Measurements from ENCODE around the gene PMVK.

The PMVK gene

GRCh38 chr1:154906621-154907081, 29.9 kb downstream of the PMVK start:
- H3K36me3 ChIP-seq (ENCODE audit: control insufficient read depth, insufficient read depth, low read length, severe bottlenecking) = no peaks in the 10 kb centered on the region
- DNase-seq (ENCODE audit: low read depth) = no peak
- H3K4me1 ChIP-seq (ENCODE audit: control insufficient read depth, insufficient read depth, low read length) = no peaks in the 10 kb centered on the region

GRCh38 chr1:154902938-154903566, 33.5 kb downstream of the PMVK start:
- H3K4me3 ChIP-seq (ENCODE audit: low read length) = no peak overlapping the region
- H3K4me1 ChIP-seq (ENCODE audit: control insufficient read depth, insufficient read depth, low read length) = no peaks in the 10 kb centered on the region
- H3K9me3 ChIP-seq (ENCODE audit: control insufficient read depth, low read length) = peaks cover 5% of the 10 kb centered on the region
- DNase-seq (ENCODE audit: low read depth) = peak; percentile 53
- no peaks in the 10 kb centered on the region for H3K36me3 ChIP-seq (ENCODE audit: control insufficient read depth, insufficient read depth, low read length, severe bottlenecking)
- H3K9ac ChIP-seq (ENCODE audit: low read length) = no peak overlapping the region
- H3K27me3 ChIP-seq (replicated peaks; ENCODE audit: control insufficient read depth, insufficient read depth, low read length) = no peaks in the 10 kb centered on the region

More at GRCh38 chr1:154906621-154907081, 29.9 kb downstream of the PMVK start:
- H3K27me3 ChIP-seq (replicated peaks; ENCODE audit: control insufficient read depth, insufficient read depth, low read length) = no peaks in the 10 kb centered on the region
- no peak overlapping the region for H3K4me3 ChIP-seq (ENCODE audit: low read length)
- H3K9me3 ChIP-seq (ENCODE audit: control insufficient read depth, low read length) = peaks cover 20% of the 10 kb centered on the region
- H3K9ac ChIP-seq (ENCODE audit: low read length) = no peak overlapping the region

- Histone ChIP-seq H3K9me3 (ENCODE audit: control insufficient read depth, low read length) (no peaks in the 10 kb centered on the region), H3K36me3 (ENCODE audit: control insufficient read depth, insufficient read depth, low read length, severe bottlenecking) (no peaks in the 10 kb centered on the region), H3K9ac (ENCODE audit: low read length) (no peak overlapping the region), H3K27me3 (replicated peaks; ENCODE audit: control insufficient read depth, insufficient read depth, low read length) (peaks cover 7% of the 10 kb centered on the region), H3K4me3 (ENCODE audit: low read length) (no peak overlapping the region), H3K4me1 (ENCODE audit: control insufficient read depth, insufficient read depth, low read length) (no peaks in the 10 kb centered on the region)
- DNase-seq (ENCODE audit: low read depth) = no peak
These were observed 34.9 kb downstream of the PMVK start for GRCh38 chr1:154901591-154901990.

- Histone ChIP-seq H3K27me3 (replicated peaks; ENCODE audit: control insufficient read depth, insufficient read depth, low read length) (peaks cover 7% of the 10 kb centered on the region), H3K36me3 (ENCODE audit: control insufficient read depth, insufficient read depth, low read length, severe bottlenecking) (no peaks in the 10 kb centered on the region), H3K4me1 (ENCODE audit: control insufficient read depth, insufficient read depth, low read length) (peaks cover 9% of the 10 kb centered on the region), H3K4me3 (ENCODE audit: low read length) (no peak overlapping the region), H3K9ac (ENCODE audit: low read length) (no peak overlapping the region), H3K9me3 (ENCODE audit: control insufficient read depth, low read length) (no peaks in the 10 kb centered on the region)
- DNase-seq (ENCODE audit: low read depth) = no peak
These were observed 37.5 kb downstream of the PMVK start for GRCh38 chr1:154899041-154899440.

GRCh38 chr1:154896771-154897286, 39.7 kb downstream of the PMVK start:
- no peak for DNase-seq (ENCODE audit: low read depth)
- peaks cover 9% of the 10 kb centered on the region for H3K4me1 ChIP-seq (ENCODE audit: control insufficient read depth, insufficient read depth, low read length)

GRCh38 chr1:154895798-154896197, 40.7 kb downstream of the PMVK start:
- Histone ChIP-seq H3K9me3 (ENCODE audit: control insufficient read depth, low read length) (peaks cover 4% of the 10 kb centered on the region), H3K4me3 (ENCODE audit: low read length) (no peak overlapping the region), H3K27me3 (replicated peaks; ENCODE audit: control insufficient read depth, insufficient read depth, low read length) (peaks cover 7% of the 10 kb centered on the region), H3K36me3 (ENCODE audit: control insufficient read depth, insufficient read depth, low read length, severe bottlenecking) (no peaks in the 10 kb centered on the region), H3K9ac (ENCODE audit: low read length) (no peak overlapping the region), H3K4me1 (ENCODE audit: control insufficient read depth, insufficient read depth, low read length) (peaks cover 9% of the 10 kb centered on the region)
- DNase-seq (ENCODE audit: low read depth) = peak; percentile 38

More at GRCh38 chr1:154896771-154897286, 39.7 kb downstream of the PMVK start:
- H3K4me3 ChIP-seq (ENCODE audit: low read length) = no peak overlapping the region
- peaks cover 7% of the 10 kb centered on the region for H3K27me3 ChIP-seq (replicated peaks; ENCODE audit: control insufficient read depth, insufficient read depth, low read length)
- peaks cover 4% of the 10 kb centered on the region for H3K9me3 ChIP-seq (ENCODE audit: control insufficient read depth, low read length)
- H3K36me3 ChIP-seq (ENCODE audit: control insufficient read depth, insufficient read depth, low read length, severe bottlenecking) = no peaks in the 10 kb centered on the region
- H3K9ac ChIP-seq (ENCODE audit: low read length) = no peak overlapping the region

- Histone ChIP-seq H3K36me3 (ENCODE audit: control insufficient read depth, insufficient read depth, low read length, severe bottlenecking) (no peaks in the 10 kb centered on the region), H3K9me3 (ENCODE audit: control insufficient read depth, low read length) (peaks cover 4% of the 10 kb centered on the region)
These were observed 45.1 kb downstream of the PMVK start for GRCh38 chr1:154891452-154891851.

GRCh38 chr1:154888757-154889156, 47.8 kb downstream of the PMVK start:
- peaks cover 40% of the 10 kb centered on the region for H3K27me3 ChIP-seq (replicated peaks; ENCODE audit: control insufficient read depth, insufficient read depth, low read length)
- H3K9me3 ChIP-seq (ENCODE audit: control insufficient read depth, low read length) = peaks cover 4% of the 10 kb centered on the region
- no peaks in the 10 kb centered on the region for H3K4me1 ChIP-seq (ENCODE audit: control insufficient read depth, insufficient read depth, low read length)
- DNase-seq (ENCODE audit: low read depth) = no peak
- no peaks in the 10 kb centered on the region for H3K36me3 ChIP-seq (ENCODE audit: control insufficient read depth, insufficient read depth, low read length, severe bottlenecking)
- no peak overlapping the region for H3K4me3 ChIP-seq (ENCODE audit: low read length)
- H3K9ac ChIP-seq (ENCODE audit: low read length) = no peak overlapping the region

More at GRCh38 chr1:154891452-154891851, 45.1 kb downstream of the PMVK start:
- H3K4me1 ChIP-seq (ENCODE audit: control insufficient read depth, insufficient read depth, low read length) = peaks cover 9% of the 10 kb centered on the region
- no peak overlapping the region for H3K9ac ChIP-seq (ENCODE audit: low read length)
- no peak for DNase-seq (ENCODE audit: low read depth)
- no peak overlapping the region for H3K4me3 ChIP-seq (ENCODE audit: low read length)
- H3K27me3 ChIP-seq (replicated peaks; ENCODE audit: control insufficient read depth, insufficient read depth, low read length) = peaks cover 24% of the 10 kb centered on the region

- peaks cover 41% of the 10 kb centered on the region for H3K27me3 ChIP-seq (replicated peaks; ENCODE audit: control insufficient read depth, insufficient read depth, low read length)
- no peaks in the 10 kb centered on the region for H3K36me3 ChIP-seq (ENCODE audit: control insufficient read depth, insufficient read depth, low read length, severe bottlenecking)
- no peak for DNase-seq (ENCODE audit: low read depth)
- no peak overlapping the region for H3K9ac ChIP-seq (ENCODE audit: low read length)
- H3K4me1 ChIP-seq (ENCODE audit: control insufficient read depth, insufficient read depth, low read length) = no peaks in the 10 kb centered on the region
- no peaks in the 10 kb centered on the region for H3K9me3 ChIP-seq (ENCODE audit: control insufficient read depth, low read length)
- H3K4me3 ChIP-seq (ENCODE audit: low read length) = no peak overlapping the region
These were observed 50.1 kb downstream of the PMVK start for GRCh38 chr1:154886281-154887015.

- DNase-seq (ENCODE audit: low read depth) = no peak
- Histone ChIP-seq H3K36me3 (ENCODE audit: control insufficient read depth, insufficient read depth, low read length, severe bottlenecking) (no peaks in the 10 kb centered on the region), H3K4me1 (ENCODE audit: control insufficient read depth, insufficient read depth, low read length) (no peaks in the 10 kb centered on the region), H3K9ac (ENCODE audit: low read length) (no peak overlapping the region), H3K27me3 (replicated peaks; ENCODE audit: control insufficient read depth, insufficient read depth, low read length) (peaks cover 41% of the 10 kb centered on the region), H3K4me3 (ENCODE audit: low read length) (no peak overlapping the region), H3K9me3 (ENCODE audit: control insufficient read depth, low read length) (no peaks in the 10 kb centered on the region)
These were observed 51.4 kb downstream of the PMVK start for GRCh38 chr1:154884869-154885701.

Data from adipocyte (in vitro differentiated cells).